Dedifferentiated amniotic fluid mesenchymal stem cell (primary cell): ENCODE data around the gene SCARF2.
"Not testable (repeated sequence)": the region's sequence is repeated elsewhere in the genome, so short reads cannot be mapped to it uniquely, and the experiment has no call there.

ENCODE experiments used
- DNase-seq: peaks from one replicate; pipeline ENCODE4 v3.0.0-alpha.2; 2016; ENCODE audit errors: extremely low spot score

SCARF2 gene

GRCh38 chr22:20392365-20392881 lies 45.2 kb downstream of the SCARF2 start:
- DNase-seq, result not testable (repeated sequence)

GRCh38 chr22:20391222-20391621 lies 46.4 kb downstream of the SCARF2 start:
- DNase-seq, result no peak

GRCh38 chr22:20390394-20390907 lies 47.2 kb downstream of the SCARF2 start:
- DNase-seq, result no peak

- DNase-seq, result no peak
These were observed 48.3 kb downstream of the SCARF2 start for GRCh38 chr22:20389288-20389687.

- DNase-seq, result no peak
These were observed 49.4 kb downstream of the SCARF2 start for GRCh38 chr22:20388200-20388599.

GRCh38 chr22:20386972-20387371 lies 50.7 kb downstream of the SCARF2 start:
- no peak for DNase-seq

- DNase-seq, result no peak
These were observed 51.3 kb downstream of the SCARF2 start for GRCh38 chr22:20386336-20386735.

- no peak for DNase-seq
These were observed 52.8 kb downstream of the SCARF2 start for GRCh38 chr22:20384865-20385264.

- DNase-seq, result no peak
These were observed 53.5 kb downstream of the SCARF2 start for GRCh38 chr22:20384171-20384570.

GRCh38 chr22:20383538-20383937 lies 54.1 kb downstream of the SCARF2 start:
- no peak for DNase-seq

- DNase-seq, result no peak
These were observed 57.1 kb downstream of the SCARF2 start for GRCh38 chr22:20380486-20380885.

GRCh38 chr22:20378684-20379083 lies 58.9 kb downstream of the SCARF2 start:
- not testable (repeated sequence) for DNase-seq

- no peak for DNase-seq
These were observed 59.5 kb downstream of the SCARF2 start for GRCh38 chr22:20378110-20378509.

GRCh38 chr22:20376983-20377382 lies 60.6 kb downstream of the SCARF2 start:
- not testable (repeated sequence) for DNase-seq

GRCh38 chr22:20376281-20376680 lies 61.3 kb downstream of the SCARF2 start:
- not testable (repeated sequence) for DNase-seq
